ENCODE results near the gene GMPR.

GMPR gene

DNA sequence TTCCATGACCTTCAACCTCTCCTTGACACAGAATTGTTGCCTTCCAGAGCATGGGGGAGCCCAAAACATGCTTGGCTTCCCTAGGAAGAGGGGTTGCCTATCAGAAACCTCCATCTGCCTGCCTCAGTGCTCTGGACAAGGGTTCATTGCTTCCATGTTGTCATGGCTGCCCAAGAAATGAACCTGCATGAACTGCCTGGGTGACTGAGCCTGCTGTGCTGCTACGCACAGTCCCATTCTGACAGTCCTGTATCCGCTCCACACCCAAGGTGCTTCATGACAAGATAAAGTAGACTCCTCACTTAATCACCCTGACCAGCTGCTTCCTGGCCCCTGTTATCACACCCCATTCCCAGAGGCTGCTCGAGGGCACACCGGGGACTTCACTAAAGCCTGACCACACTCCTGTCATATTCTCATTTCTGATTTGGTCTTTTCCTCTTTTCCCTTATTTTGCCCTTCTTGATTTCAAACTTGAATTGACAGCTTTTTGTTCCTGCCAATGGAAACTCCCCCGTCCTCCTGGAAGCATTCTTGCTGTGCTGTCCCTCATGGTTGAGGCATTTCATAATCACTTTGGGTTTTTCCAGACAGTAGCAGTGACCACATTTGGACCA lies 31.9 kb downstream of the GMPR start:
- DNase-seq (ENCODE audit: low read depth in 1 of 2, low spot score in 1 of 2), result no peak

GRCh38 chr6:16271428-16271827 lies 33.0 kb downstream of the GMPR start:
- DNase-seq (ENCODE audit: low read depth in 1 of 2, low spot score in 1 of 2), result no peak

- no peak for DNase-seq (ENCODE audit: low read depth in 1 of 2, low spot score in 1 of 2)
Measured at GRCh38 chr6:16272201-16272600, 33.8 kb downstream of the GMPR start.

- no peak for DNase-seq (ENCODE audit: low read depth in 1 of 2, low spot score in 1 of 2)
Measured at GRCh38 chr6:16273256-16273655, 34.9 kb downstream of the GMPR start.

DNA sequence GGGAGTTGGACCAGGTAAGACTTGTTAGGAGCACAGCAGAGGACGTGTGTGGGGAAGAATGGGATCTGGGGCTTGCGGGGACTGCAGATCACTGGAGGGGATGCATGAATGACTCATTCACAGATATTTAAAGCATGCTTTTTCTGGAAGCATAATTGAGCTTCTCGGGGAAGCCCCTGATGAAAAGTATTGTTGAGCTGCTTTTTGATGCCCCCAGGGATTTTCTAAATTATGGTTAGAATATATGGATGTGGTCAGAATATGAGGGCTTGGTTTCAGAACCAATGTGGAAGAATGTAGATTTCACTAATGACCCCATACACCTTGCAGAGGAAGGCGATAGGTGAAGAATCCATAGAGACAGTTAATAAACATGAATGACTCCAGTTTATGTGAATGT lies 36.1 kb downstream of the GMPR start:
- DNase-seq (ENCODE audit: low read depth in 1 of 2, low spot score in 1 of 2), result no peak

DNA sequence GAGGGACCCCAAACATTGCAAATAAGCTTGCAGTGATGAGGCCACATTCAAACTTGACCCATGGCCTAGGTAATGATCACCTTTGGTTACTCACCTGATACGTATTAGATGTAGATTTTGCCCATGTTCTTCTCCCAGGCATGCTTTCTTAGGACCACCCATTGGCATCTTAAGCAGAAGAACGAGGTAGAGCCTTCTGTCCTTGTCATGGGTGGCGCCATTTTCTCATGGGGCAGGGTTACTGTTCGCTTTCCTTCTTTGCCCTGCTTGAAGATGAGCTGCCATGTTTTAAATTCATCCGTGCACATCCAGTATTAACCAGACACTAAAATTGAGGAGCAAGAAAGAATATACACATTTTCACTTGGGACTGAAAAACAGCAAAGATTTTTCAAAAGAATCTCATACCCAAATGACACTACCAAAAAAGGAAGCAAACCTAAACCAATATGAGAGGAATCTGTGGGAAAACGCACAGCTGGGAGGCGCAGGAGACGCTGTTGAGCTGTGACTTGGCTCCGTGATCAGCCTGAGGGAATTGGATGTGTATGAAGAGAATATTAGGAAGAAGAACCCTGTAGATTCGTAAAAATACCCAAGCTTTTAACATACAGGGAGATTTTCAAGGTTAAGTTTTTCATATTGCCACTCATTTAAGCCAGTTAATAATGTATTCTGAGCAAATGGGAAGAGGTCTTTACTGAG lies 36.6 kb downstream of the GMPR start:
- no peak for DNase-seq (ENCODE audit: low read depth in 1 of 2, low spot score in 1 of 2)

GRCh38 chr6:16277101-16277981 lies 39.0 kb downstream of the GMPR start:
- DNase-seq (ENCODE audit: low read depth in 1 of 2, low spot score in 1 of 2), result no peak

- no peak for DNase-seq (ENCODE audit: low read depth in 1 of 2, low spot score in 1 of 2)
Measured at GRCh38 chr6:16278048-16278724, 39.8 kb downstream of the GMPR start.

GRCh38 chr6:16278750-16279149 lies 40.4 kb downstream of the GMPR start:
- no peak for DNase-seq (ENCODE audit: low read depth in 1 of 2, low spot score in 1 of 2)

DNA sequence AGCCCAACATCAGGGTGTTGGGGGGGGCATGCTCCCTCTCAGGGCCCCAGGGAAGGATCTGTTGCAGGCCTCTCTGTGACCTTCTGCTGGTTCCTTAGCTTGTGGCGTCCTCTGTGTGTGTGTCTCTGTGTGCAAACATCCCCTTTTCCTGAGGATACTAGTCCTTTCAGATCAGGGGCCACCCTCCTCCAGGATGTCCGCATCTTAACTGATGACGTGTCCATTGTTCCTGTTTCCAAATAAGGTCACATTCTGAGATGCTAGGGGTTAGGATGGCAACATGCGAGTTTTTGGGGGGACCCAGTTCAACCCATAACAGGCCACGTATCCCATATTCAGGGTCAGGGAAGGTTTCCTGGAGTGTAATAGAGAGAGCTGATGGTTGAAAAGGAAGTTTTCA lies 40.9 kb downstream of the GMPR start:
- no peak for DNase-seq (ENCODE audit: low read depth in 1 of 2, low spot score in 1 of 2)

GRCh38 chr6:16282370-16282769 lies 44.0 kb downstream of the GMPR start:
- DNase-seq (ENCODE audit: low read depth in 1 of 2, low spot score in 1 of 2), result no peak

DNA sequence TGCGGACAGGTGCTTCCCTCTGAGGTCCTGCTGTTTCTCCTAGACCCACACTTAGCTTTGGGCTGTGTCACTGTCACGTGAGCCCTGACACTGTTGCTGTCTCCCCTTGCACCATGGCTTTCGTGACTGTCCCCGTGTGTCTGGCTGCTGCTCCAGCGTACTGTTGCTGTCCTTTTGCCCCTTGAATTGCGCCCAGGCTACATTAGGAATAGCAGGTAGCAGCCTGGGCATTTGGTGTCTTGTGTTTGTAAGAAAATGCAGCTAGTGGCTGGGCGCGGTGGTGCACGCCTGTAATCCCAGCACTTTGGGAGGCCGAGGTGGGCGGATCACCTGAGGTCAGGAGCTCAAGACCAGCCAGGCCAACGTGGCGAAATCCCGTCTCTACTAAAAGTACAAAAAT lies 46.1 kb downstream of the GMPR start:
- no peak for DNase-seq (ENCODE audit: low read depth in 1 of 2, low spot score in 1 of 2)

DNA sequence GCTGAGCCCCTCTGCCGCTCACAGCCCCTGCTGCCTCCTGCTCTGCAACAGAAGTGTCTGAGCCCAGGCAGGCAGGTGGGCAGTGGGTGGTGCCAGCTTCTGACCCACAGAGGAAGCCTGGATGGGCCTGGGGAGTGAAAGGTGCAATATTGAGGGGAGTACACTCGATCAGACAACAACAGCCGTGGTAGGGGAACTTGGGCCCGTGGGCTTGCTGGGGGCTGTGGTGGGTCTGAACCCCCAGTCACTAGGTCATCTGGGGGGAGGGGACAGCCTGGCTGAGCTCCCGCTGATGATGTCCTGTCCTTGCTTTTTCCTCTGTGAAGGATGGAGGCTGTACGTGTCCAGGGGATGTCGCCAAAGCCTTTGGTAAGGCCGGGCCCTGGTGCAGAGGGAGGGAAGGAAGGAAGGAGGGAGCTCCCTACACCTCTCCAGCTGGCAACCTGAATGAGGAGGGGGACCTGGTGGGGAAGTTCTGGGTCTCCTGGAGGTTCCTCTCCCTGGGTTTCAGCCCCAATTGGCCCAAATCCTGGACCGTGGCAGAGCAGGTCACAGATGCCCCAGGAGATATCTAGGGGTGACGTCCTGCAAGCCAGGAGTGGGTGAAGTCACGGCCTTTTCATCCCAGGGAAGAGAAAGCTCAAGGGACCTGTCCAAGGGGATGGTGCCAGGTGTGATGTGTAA lies 47.2 kb downstream of the GMPR start:
- no peak for DNase-seq (ENCODE audit: low read depth in 1 of 2, low spot score in 1 of 2)

DNA sequence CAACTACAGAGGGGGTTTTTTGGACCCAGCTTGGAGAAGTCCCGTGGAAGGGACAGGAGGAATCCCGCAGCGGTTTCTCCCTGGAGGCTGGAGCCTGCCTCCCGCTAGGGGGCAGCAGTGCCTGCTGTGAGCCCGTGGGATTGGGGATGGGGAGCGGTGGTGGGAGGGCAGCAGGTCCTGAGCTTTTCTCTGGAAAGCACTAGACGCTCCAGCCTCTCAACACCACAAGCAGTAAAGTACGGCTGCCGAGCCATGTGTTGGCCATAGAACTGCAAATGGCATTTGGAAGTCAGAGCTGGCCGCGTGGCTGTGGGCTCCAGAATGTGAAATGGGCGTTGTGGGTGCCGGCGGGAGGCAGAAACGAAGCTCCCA lies 47.8 kb downstream of the GMPR start:
- DNase-seq (ENCODE audit: low read depth in 1 of 2, low spot score in 1 of 2), result no peak

GRCh38 chr6:16288163-16288562 lies 49.8 kb downstream of the GMPR start:
- DNase-seq (ENCODE audit: low read depth in 1 of 2, low spot score in 1 of 2), result no peak

- DNase-seq (ENCODE audit: low read depth in 1 of 2, low spot score in 1 of 2), result no peak
Measured at GRCh38 chr6:16291739-16292138, 53.4 kb downstream of the GMPR start.

- DNase-seq (ENCODE audit: low read depth in 1 of 2, low spot score in 1 of 2), result no peak
Measured at GRCh38 chr6:16292432-16292831, 54.0 kb downstream of the GMPR start.

GRCh38 chr6:16292942-16293341 lies 54.6 kb downstream of the GMPR start:
- DNase-seq (ENCODE audit: low read depth in 1 of 2, low spot score in 1 of 2), result no peak

DNA sequence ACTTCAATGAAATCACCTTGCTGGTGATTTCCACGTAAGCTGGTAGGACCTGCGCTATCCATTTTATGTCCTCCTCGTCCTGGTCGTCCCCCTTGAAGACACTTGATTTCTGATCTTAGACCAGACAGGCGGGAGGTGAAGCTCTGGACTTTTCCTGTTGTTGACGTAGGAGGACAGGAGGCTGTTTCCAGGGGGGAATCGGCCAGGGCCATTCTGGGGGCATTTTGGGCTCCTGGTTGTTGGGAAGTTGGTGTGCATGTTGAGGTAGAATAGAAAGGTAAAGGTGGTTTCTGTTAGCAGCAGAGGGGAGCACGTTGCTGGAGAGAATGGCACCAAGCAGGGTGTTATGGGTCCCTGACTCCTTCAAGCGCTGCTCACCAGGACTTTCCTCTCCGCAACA lies 56.0 kb downstream of the GMPR start:
- DNase-seq (ENCODE audit: low read depth in 1 of 2, low spot score in 1 of 2), result no peak

DNA sequence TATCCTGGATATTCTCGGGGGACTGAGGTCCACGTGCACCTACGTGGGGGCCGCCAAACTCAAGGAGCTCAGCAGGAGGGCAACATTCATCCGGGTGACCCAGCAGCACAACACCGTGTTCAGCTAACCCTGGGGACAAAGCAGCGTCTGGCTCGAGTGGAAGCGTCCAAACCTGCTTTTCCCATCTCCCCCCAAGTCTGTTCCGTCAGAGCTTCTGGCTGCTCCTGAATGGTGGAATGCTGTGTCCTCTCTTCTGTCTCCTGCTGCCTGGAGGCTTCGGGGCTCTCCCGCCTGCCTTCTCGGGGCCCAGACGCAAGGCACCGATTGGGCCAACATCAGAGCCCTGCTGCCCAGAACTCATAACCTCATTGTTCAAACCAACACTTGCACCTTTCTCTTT lies 56.7 kb downstream of the GMPR start:
- no peak for DNase-seq (ENCODE audit: low read depth in 1 of 2, low spot score in 1 of 2)

GRCh38 chr6:16295471-16295870 lies 57.1 kb downstream of the GMPR start:
- no peak for DNase-seq (ENCODE audit: low read depth in 1 of 2, low spot score in 1 of 2)
